Aorta (tissue), 5 donors: ENCODE measurements around the gene AGXT. TPM values are rescaled to one million over a fixed set of nuclear protein-coding genes. Genes with fewer than 3 reads are reported as not detected.

Source experiments
- ATAC-seq: fragments of 200-7000 bp; cut with Tn5 transposase; one replicate; pipeline ENCODE4 v1.9.1; 2022; ENCODE audit warnings: moderate library complexity; ENCODE audit not compliant: low FRiP score
- DNase-seq, 2 donors: peaks; one replicate each; pipeline ENCODE4 v3.0.0-alpha.2; 2020
- H3K27ac ChIP-seq, 2 donors: one replicate each; pipeline ENCODE4 v1.5.1; 2013; ENCODE audit warnings: low read length in 2 of 2, mild to moderate bottlenecking in 2 of 2, moderate library complexity in 2 of 2, control low read depth in 1 of 2, inconsistent platforms in 1 of 2, low read depth in 1 of 2
- H3K27me3 ChIP-seq, 2 donors: one replicate each; pipeline ENCODE4 v1.6.1; 2013; ENCODE audit warnings: control low read depth in 1 of 2, low read length in 1 of 2, mild to moderate bottlenecking in 1 of 2, moderate library complexity in 1 of 2; ENCODE audit not compliant: insufficient read depth in 2 of 2, control insufficient read depth in 1 of 2
- H3K36me3 ChIP-seq, 2 donors: one replicate each; pipeline ENCODE4 v1.6.1; 2013; ENCODE audit warnings: control low read depth in 1 of 2, low read length in 1 of 2, mild to moderate bottlenecking in 1 of 2; ENCODE audit not compliant: insufficient read depth in 2 of 2, control insufficient read depth in 1 of 2
- H3K4me1 ChIP-seq, 2 donors: one replicate each; pipeline ENCODE4 v1.6.1; 2013; ENCODE audit warnings: low read length in 2 of 2, control low read depth in 1 of 2, mild to moderate bottlenecking in 1 of 2, moderate library complexity in 1 of 2; ENCODE audit not compliant: insufficient read depth in 2 of 2, control insufficient read depth in 1 of 2
- H3K4me3 ChIP-seq, 2 donors: one replicate each; pipeline ENCODE4 v1.5.1; 2013; ENCODE audit warnings: low read length in 2 of 2, control low read depth in 1 of 2, mild to moderate bottlenecking in 1 of 2
- H3K9me3 ChIP-seq: one replicate; pipeline ENCODE4 v1.6.1; 2013; ENCODE audit warnings: mild to moderate bottlenecking, low read length; ENCODE audit not compliant: control insufficient read depth
- WGBS, 2 donors: extraction: QIAGEN DNeasy Blood & Tissue Kit; methylation state at CpG; one replicate each; pipeline ENCODE4 v1.1.7; 2013; 5-methylcytosine and 5-hydroxymethylcytosine counted together
- intact Hi-C, 2 donors: fragments of 100-400 bp; cut with DNase I; formaldehyde crosslinking; loops; one replicate each; pipeline versions ENCODE4 v1.14.2 to v1.15.0; 2022
- polyA plus RNA-seq, 2 donors: library from polyadenylated mRNA; stranded (reverse); fragments of 200-250 nt; gene quantifications; one replicate each; pipeline ENCODE4 v1.2.3, GENCODE V29; 2013
- total RNA-seq, 2 donors: library from RNA; stranded (reverse); fragmentation: NEBNext Ultra II Directional; extraction: Animal tissue kit (Norgen Biotek cat#: 25700); gene quantifications; one replicate each; pipeline ENCODE4 v1.2.1, GENCODE V29; 2021
- donor health status: healthy with polysubstance abuse.
- donor health status: Bipolar disorder and iron deficiency.
- donor health status: DM: no; HTN: no; CAD: no.
- donor health status: DM: no; HTN: no; CAD: no.
- donor health status: DM: yes; HTN: yes; CAD: no.

Gene AGXT
- total and polyA plus RNA-seq, 4 donors, result not detected

DNA sequence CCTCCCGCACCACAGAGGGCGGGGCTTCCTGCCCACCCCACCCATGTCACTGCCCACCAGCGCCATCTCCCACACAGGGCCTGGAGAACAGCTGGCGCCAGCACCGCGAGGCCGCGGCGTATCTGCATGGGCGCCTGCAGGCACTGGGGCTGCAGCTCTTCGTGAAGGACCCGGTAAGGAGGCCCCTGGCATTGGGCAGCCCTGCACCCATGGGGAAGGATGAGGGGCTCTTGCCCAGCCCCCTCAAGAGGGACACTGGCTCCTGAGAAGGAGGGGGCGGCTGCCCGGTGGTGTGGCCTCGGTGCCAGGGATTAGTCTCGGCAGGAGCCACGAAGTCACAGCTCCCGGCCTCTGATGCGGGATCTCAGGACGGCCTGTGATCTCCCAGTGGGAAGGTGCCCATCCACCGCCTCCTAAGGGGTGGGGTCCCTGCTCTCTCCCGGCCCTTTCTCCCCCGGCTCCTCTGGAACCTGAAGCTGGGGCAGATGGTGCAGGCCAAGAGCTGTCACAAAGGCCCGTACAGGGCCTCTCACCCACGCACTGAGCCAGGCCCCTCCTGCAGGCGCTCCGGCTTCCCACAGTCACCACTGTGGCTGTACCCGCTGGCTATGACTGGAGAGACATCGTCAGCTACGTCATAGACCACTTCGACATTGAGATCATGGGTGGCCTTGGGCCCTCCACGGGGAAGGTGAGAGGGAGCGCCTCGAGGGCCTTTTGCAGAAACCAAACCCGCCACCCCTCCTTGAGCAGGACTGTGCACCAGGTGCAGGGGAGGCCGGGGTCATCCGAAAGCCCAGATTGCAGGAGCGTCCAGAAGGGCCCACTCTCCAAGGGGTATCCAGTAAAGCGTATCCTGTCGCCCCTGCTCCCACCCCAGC, 9.1 kb downstream of the AGXT start:
- ATAC-seq (no peak), DNase-seq (peak in 1 of 2 donors; percentile 35)
- intact Hi-C loops, result no loop called here
- H3K27ac ChIP-seq, result no peak overlapping the region
- no peaks in the 10 kb centered on the region for H3K27me3 ChIP-seq
- no peaks in the 10 kb centered on the region for H3K36me3 ChIP-seq
- 90 to 92% methylated on average over 39 to 40 of the region's 40 CpGs for WGBS, 2 donors
- no peaks in the 10 kb centered on the region for H3K4me1 ChIP-seq
- H3K9me3 ChIP-seq, result no peaks in the 10 kb centered on the region
- no peak overlapping the region for H3K4me3 ChIP-seq

DNA sequence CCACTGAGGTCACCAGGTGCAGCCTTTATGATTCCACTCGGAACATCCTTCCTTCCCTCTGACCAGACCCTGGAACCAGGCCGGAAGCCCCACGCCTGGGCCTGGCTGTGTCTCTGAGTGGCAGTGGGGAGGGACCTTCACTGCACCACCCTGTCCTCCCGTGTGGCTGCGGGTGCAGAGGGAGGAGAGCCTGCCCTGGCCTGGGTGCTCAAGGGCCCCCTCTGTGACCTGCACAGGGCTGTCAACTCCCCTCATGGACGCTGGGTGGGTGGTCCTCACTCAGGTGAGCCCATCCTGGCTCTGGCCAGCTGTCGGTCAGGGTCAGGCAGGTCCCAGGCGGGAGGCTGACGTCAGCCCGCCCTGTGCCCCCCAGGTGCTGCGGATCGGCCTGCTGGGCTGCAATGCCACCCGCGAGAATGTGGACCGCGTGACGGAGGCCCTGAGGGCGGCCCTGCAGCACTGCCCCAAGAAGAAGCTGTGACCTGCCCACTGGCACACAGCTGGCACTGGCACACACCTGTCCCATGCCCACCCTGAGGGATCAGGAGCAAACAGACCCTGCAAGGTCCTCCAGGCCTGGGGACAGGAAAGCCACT, 9.8 kb downstream of the AGXT start:
- no peaks in the 10 kb centered on the region for H3K27me3 ChIP-seq
- intact Hi-C loops, result no loop called here
- no peaks in the 10 kb centered on the region for H3K4me1 ChIP-seq
- no peaks in the 10 kb centered on the region for H3K36me3 ChIP-seq
- ATAC-seq (no peak), DNase-seq (peak in 1 of 2 donors; percentile 31)
- no peaks in the 10 kb centered on the region for H3K9me3 ChIP-seq
- H3K4me3 ChIP-seq, result no peak overlapping the region
- 88 to 91% methylated on average over 18 of the region's 18 CpGs for WGBS, 2 donors
- H3K27ac ChIP-seq, result no peak overlapping the region

DNA sequence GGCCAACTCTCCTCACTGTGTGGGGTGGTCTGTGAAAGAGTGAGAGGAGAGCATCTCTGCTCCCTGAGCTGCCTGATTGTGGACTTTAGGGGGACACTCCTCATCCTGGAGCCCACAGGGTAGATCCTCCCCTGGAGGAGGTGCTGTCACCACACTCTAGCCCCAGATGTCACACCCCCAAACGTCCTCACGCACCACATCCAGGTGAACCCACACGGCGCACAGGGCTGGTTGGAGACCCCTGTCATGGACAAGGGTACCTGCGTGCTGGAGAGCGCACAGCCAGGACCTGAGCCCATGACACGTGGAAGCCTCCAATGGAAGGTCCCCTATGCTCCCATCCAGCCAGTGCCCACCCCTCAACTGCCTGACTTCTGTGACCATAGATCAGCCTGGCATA, 10.5 kb downstream of the AGXT start:
- DNase-seq (no peak), ATAC-seq (no peak)
- WGBS, 2 donors, result 77 to 85% methylated on average over 7 of the region's 7 CpGs
- intact Hi-C loops, result no loop called here
- Histone ChIP-seq H3K4me1 (no peaks in the 10 kb centered on the region), H3K36me3 (no peaks in the 10 kb centered on the region), H3K9me3 (no peaks in the 10 kb centered on the region), H3K27me3 (no peaks in the 10 kb centered on the region), H3K27ac (no peak overlapping the region), H3K4me3 (no peak overlapping the region)

DNA sequence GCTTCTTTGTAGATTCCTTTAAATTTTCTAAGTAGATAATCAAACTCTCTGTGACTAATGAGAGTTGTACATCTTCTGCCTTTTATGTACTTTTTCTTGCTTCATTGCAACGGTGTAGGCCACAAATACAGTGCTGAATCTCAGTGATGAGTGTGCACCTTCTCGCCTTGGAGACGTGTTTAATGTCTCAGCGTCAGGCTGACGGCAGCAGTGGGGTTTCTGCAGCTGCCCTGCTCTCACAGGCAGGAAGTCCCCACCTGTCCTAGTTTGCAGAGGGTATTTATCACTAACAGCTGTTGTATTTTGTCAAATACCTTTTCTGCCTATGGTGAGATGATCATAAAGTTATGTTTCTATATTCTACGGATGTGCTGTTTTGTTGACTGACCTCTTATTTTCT, 13.3 kb downstream of the AGXT start:
- WGBS, 2 donors, result 61 to 62% methylated on average over 6 of the region's 6 CpGs
- Histone ChIP-seq H3K4me3 (no peak overlapping the region), H3K27me3 (no peaks in the 10 kb centered on the region), H3K27ac (no peak overlapping the region), H3K4me1 (no peaks in the 10 kb centered on the region), H3K9me3 (no peaks in the 10 kb centered on the region), H3K36me3 (no peaks in the 10 kb centered on the region)
- intact Hi-C loops, result no loop called here
- DNase-seq (no peak), ATAC-seq (no peak)

DNA sequence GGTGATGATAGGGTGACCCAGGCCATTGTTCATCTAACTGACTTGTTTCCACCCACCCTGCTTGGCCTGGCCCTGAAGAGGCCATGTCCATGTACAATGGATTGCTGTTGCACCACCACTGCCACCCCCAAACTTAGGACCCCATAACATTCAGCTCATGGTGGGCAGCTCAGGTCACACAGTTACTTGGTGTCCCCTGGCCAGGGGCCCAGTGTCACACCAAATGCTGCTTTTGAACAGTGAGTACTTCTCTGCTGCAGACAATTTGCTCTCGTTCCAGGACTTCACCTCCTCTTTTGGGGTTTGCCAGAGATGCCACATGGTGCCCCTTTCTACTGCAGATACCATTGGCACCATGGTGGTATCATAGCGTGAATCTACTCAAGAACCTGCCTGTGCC, 15.6 kb downstream of the AGXT start:
- Histone ChIP-seq H3K27me3 (no peaks in the 10 kb centered on the region), H3K4me3 (no peak overlapping the region), H3K4me1 (no peaks in the 10 kb centered on the region), H3K27ac (no peak overlapping the region), H3K9me3 (no peaks in the 10 kb centered on the region), H3K36me3 (no peaks in the 10 kb centered on the region)
- WGBS, 2 donors, result 89 to 92% methylated on average over 2 of the region's 2 CpGs
- no peak for DNase-seq
- intact Hi-C loops, result no loop called here
- no peak for ATAC-seq

DNA sequence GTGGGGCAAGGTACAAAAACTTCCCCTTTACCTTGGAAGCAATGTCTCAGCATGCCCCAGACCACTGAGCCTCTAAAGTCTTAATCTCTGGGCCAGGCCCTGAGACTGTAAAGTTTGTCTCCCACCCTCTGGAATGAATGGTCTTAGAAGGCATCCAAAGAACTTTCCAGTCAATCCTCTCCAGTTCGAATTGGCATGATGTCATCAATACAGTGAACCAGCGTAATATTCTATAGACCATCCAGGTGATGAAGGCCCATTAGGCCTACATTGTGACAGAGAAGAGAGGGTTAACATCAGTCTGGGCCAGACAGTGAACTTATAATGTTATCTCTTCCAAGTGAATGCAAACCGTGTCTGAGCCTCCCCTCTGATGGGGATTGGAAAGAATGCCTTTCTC, 16.1 kb downstream of the AGXT start:
- Histone ChIP-seq H3K27me3 (no peaks in the 10 kb centered on the region), H3K36me3 (no peaks in the 10 kb centered on the region), H3K27ac (no peak overlapping the region), H3K4me1 (no peaks in the 10 kb centered on the region), H3K4me3 (no peak overlapping the region), H3K9me3 (no peaks in the 10 kb centered on the region)
- ATAC-seq, result no peak
- WGBS, 2 donors, result 72 to 79% methylated on average over 3 of the region's 3 CpGs
- intact Hi-C loops, result no loop called here
- DNase-seq, result no peak

DNA sequence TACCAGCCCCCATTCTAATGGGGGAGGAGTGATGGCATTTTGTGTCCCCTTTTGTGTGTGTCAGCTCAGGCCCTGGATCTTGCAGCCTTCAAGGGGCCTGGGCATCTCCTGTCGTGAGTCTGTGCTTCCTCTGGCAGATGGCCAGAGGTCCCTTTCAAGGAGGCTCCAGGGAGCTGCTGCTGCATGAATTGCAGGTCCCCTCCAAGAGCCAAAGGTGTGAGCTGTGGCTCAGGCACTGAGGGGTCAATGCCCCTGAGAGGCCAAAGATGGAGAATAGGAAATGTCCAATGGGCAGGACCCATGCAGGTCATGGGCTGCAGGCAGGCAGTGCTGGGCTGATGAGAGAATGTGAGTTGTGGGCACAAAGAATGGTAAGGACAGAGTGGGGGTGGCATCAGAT, 16.9 kb downstream of the AGXT start:
- H3K4me1 ChIP-seq, result no peaks in the 10 kb centered on the region

DNA sequence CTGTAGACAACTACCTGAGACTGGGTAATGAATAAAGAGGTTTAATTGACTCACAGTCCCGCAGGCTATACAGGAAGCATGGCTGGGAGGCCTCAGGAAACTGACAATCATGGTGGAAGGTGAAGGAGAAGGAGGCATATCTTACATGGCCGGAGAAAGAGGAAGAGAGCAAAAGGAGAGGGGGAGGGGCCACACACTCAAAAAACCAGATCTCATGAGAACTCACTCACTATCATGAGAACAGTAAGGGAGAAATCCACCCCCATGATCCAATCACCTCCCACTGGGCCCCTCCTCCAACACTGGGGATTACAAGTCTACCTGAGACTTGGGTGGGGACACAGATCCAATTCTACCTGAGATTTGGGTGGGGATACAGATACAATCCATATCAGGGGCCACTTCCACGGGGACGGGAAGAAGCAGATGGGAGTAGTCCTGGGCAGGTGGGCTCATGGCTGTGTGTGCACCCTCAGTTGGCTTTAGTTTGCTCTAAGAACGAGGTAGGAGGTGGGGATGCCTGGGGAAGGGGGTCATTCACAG, 17.5 kb downstream of the AGXT start:
- 85 to 86% methylated on average over 5 of the region's 5 CpGs for WGBS, 2 donors
- DNase-seq (no peak), ATAC-seq (no peak)
- intact Hi-C loops, result no loop called here
- H3K27me3 ChIP-seq, result no peaks in the 10 kb centered on the region
- no peak overlapping the region for H3K4me3 ChIP-seq
- H3K4me1 ChIP-seq, result no peaks in the 10 kb centered on the region
- no peaks in the 10 kb centered on the region for H3K36me3 ChIP-seq
- no peaks in the 10 kb centered on the region for H3K9me3 ChIP-seq
- no peak overlapping the region for H3K27ac ChIP-seq

More for the DNA sequence above, 16.9 kb downstream of the AGXT start:
- no peaks in the 10 kb centered on the region for H3K27me3 ChIP-seq
- WGBS, 2 donors, result 42 to 72% methylated on average over 1 of the region's 1 CpG
- DNase-seq (no peak), ATAC-seq (no peak)
- no peaks in the 10 kb centered on the region for H3K9me3 ChIP-seq
- no peaks in the 10 kb centered on the region for H3K36me3 ChIP-seq
- intact Hi-C loops, result no loop called here
- H3K27ac ChIP-seq, result no peak overlapping the region
- H3K4me3 ChIP-seq, result no peak overlapping the region
